NCI-H1930 (cell line): ENCODE measurements around the gene SMIM41.

ENCODE experiments used
- DNase-seq, 2 experiments: peaks; one replicate each; lab custom pipeline; 2025; lab: John Stamatoyannopoulos, UW

The SMIM41 gene

GRCh38 chr12:52147367-52147963, 68.0 kb downstream of the SMIM41 start:
- no peak for DNase-seq

DNA sequence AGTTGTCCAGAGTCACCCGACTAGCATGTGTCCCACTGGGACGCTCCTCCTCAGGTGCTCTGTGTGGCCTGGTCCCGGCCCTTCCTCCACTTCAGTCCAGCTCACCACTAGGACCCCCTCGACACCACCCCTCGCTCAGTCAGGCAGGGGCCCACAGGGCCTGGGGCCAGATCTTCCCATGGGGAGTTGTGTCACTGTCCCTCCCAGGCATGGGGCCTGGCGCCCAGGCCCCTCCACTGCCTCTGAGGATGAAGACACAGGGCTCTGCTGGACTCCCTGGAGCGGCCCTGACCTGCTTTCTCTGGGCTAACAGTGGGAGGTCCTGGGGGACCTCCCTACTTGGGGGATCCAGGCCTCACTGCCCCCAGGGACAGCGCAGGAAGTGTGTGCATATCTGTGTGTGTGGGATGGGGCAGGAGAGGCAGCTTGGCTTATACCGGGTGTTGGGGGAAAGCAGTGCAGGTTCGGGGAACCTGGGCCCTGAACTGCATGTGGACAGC, 68.5 kb downstream of the SMIM41 start:
- no peak for DNase-seq

GRCh38 chr12:52148464-52149181, 69.1 kb downstream of the SMIM41 start:
- no peak for DNase-seq

GRCh38 chr12:52149182-52149641, 69.7 kb downstream of the SMIM41 start:
- no peak for DNase-seq

DNA sequence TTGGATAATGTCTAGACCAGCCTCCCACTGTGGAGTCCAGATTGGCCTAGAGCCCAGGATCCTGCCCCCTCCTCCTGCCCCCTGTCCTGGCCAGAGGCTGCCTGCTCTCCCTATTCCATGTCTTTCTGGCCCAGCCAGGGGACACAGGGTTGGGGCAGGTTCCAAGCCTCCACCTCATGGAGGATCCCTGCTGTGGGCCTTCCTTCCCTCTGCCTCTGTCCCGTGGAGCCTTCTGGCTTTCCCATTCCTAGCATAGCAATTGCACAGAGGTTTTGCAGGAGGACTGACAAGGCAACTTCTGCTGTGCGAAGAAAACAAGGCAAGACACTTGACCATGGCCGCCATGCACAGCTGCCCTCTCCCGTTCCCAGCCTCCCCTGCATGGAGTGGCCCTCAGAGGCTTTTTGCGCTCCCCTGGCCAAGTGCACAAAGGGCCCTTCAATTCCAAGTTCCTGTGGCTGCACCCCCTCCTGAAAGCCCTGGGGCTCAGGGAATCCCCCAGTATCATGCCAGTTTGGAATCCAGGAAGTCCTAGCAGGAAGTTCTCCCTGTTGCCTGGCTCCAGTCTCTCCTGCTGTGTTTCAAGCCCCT, 70.2 kb downstream of the SMIM41 start:
- DNase-seq = no peak

- no peak for DNase-seq
Measured at GRCh38 chr12:52151153-52151836, 71.8 kb downstream of the SMIM41 start.

DNA sequence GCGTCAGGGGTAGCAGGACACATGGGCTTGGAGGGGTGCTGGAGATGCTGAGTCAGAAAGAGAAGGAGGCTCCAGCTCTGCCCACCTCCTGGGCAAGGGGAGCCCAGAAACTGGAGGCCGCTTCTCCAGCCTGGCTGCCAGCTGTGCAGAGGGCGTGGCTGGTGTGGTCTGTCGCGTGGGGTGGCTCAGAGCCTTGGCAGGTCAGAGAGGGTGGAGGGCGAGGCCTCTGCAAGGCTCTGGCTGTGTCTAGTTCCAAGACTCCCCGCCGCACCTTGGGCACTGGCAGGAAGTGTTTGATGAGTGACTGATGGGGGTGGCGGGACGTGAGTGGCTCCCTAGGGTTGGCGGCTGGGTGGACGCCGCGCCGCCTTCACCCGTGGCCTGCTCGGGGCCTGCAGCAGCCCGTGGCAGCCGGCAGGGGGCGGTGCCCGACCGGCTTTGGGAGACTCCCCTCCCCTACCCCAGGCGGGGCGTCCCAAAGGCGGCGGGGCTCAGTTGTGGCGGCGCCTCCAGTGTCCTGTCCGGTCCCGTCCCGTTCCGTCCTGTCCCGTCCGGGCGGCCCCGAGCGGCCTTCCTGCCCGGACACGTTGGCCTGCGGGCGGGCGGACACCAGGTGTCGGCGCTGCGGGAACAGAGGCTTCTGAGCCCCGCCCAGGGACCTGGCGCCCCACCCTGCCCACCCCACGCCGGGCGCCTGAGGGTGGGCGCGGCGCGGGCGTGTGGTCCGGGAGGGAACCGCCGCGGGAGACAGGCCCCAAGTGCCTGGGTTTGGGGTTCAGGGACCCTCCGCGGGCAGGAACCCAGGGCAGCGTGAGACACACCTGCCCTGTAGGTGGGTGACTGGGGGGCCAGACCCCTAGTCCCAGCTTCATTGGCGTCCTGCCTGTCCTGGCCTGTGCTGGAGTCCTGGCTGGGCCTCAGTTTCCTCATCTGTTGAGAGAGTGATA, 72.6 kb downstream of the SMIM41 start:
- DNase-seq = peak; percentile 24 to 37

DNA sequence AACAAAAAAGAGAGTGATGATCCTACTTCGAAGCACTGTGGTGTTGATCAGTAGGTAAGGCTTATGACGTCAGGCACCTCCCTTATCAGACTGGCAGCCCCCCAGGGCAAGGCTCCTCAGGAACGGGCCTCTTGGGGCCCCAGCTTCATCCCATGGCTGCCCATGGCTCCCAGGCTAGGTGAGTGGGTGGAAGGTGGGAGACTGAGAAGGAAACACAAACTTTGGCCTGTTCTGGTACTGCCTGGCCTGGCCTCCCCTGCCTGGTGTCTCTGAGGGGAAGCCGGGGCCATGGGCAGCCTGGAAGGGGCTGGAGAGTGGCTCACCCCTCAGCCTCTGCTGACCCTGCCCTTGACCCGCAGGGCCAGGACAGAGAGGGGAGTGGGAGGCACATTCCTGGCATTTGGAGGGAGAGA, 73.4 kb downstream of the SMIM41 start:
- DNase-seq = no peak

DNA sequence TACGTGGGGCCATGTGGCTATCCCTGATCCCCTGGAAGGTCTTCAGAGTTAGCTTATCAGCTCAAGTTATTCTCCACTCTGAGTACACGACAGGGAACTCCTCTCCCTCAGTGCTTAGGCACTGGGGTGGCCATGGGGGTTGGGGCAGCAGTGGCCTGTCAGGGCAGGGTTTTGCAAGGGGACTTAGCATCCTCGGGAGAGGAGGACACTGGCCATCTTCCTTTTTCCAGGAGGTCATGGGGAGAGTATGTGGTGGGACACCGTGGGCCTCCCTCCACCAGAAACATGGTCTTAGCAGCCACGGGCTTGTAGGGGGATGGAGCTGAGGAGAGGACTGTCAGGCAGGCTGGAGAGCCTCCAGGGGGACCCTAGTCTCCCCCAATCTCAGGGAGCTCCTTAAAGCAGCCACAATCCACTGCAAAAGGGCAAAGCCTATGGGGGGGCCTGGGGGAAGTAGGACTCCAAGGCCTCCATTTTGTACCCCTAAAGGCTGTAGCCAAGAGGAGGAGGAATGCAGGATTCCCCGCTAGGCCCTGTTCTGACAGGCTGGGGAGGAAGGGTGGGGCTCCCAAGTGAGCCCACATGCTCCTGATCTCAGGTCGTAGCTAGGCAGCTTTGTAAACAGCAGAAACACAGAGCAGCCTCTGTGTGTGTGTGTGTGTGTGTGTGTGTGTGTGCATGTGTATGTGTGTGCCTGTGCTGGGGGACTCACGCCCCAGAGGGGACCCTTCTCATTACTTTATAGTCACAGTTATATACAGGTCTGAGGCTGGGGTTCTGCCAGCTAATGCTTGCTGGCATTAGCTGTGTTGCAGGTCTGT, 75.8 kb downstream of the SMIM41 start:
- no peak for DNase-seq

GRCh38 chr12:52156311-52156710, 76.8 kb downstream of the SMIM41 start:
- no peak for DNase-seq

DNA sequence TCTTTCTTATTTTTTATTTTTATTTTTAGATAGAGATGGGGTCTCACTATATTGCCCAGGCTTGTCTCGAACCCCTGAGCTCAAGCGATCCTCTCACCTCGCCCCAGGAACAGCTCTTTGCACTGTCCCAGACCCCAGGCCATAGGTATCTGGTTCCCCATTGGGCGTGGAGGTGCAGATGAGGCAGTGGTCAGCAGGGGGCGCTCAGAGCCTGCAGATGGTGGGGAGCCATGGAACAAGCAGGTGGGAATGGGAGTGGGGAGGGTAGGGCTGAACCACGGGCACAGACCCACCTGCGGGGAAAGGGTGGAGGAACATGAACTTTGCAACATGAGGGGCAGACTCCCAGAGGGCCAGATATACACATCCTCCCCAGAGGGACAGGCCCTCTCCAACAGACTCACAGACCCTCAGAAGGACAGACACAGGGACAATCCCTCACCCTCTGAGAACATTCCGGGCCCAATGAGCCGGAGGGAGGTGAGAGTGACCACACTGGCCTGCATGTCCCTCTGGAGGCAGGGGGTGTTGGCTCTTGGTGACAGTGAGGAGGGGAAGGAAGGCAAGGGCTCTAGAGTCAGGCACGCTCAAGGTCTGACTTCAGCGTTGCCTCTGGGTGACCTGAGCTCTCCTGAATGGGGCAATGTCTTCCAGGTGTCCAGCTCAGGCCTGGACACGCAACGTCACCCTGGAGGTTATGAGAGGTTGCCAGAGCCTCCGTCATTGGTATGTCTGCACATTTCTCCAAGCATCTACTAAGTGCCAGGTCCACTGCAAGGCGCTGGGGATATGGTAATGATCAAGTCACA, 77.5 kb downstream of the SMIM41 start:
- DNase-seq = peak in 1 of 2 experiments; percentile 46

- DNase-seq = no peak
Measured at GRCh38 chr12:52157566-52158150, 78.2 kb downstream of the SMIM41 start.
